Epithelial cell of esophagus (primary cell): ENCODE results near the gene MAD1L1.

Experiments
- DNase-seq: peaks from one replicate; pipeline ENCODE4 v3.0.0; 2010; ENCODE audit warnings: low read depth
- H3K4me3 ChIP-seq: 2 replicates; pipeline ENCODE4 v1.5.1; 2011; ENCODE audit warnings: mild to moderate bottlenecking, low read length, control low read depth
- TF ChIP-seq, protein P1 (sequence below): IDR thresholded peaks from 2 replicates; pipeline ENCODE4 v1.5.1; 2011; ENCODE audit warnings: low read depth, mild to moderate bottlenecking, low read length, control low read depth, inconsistent platforms; ENCODE audit not compliant: insufficient read depth; ENCODE audit errors: missing control alignments

Gene MAD1L1

GRCh38 chr7:2006921-2007381 lies 225.8 kb downstream of the MAD1L1 start:
- no peak for DNase-seq
- H3K4me3 ChIP-seq: no peak overlapping the region
- TF ChIP-seq, protein P1, sequence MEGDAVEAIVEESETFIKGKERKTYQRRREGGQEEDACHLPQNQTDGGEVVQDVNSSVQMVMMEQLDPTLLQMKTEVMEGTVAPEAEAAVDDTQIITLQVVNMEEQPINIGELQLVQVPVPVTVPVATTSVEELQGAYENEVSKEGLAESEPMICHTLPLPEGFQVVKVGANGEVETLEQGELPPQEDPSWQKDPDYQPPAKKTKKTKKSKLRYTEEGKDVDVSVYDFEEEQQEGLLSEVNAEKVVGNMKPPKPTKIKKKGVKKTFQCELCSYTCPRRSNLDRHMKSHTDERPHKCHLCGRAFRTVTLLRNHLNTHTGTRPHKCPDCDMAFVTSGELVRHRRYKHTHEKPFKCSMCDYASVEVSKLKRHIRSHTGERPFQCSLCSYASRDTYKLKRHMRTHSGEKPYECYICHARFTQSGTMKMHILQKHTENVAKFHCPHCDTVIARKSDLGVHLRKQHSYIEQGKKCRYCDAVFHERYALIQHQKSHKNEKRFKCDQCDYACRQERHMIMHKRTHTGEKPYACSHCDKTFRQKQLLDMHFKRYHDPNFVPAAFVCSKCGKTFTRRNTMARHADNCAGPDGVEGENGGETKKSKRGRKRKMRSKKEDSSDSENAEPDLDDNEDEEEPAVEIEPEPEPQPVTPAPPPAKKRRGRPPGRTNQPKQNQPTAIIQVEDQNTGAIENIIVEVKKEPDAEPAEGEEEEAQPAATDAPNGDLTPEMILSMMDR: no peak

- TF ChIP-seq, protein P1: no peak
- no peak for DNase-seq
- H3K4me3 ChIP-seq: no peak overlapping the region
Observed at GRCh38 chr7:2006231-2006771, 226.4 kb downstream of the MAD1L1 start.

DNA sequence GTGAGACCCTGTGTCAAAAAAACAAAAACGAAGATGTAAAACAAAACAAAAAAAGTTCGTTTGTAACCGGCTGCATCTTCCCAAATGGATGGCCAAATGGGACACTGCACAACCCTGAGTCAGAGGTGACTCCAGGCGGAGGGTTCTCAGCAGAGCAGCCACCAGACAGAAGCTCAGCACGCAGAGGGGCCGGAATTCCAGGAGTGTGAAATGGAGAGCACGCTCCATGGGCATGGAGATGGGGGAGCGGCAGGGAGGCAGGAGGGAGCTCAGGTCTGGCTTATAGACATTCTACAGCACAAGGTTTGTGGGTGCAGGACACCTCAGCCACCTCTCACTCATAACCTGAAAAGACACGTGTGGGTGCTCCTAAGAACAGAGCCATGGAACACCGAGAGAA lies 227.0 kb downstream of the MAD1L1 start:
- H3K4me3 ChIP-seq: no peak overlapping the region
- DNase-seq: no peak
- TF ChIP-seq, protein P1: no peak

DNA sequence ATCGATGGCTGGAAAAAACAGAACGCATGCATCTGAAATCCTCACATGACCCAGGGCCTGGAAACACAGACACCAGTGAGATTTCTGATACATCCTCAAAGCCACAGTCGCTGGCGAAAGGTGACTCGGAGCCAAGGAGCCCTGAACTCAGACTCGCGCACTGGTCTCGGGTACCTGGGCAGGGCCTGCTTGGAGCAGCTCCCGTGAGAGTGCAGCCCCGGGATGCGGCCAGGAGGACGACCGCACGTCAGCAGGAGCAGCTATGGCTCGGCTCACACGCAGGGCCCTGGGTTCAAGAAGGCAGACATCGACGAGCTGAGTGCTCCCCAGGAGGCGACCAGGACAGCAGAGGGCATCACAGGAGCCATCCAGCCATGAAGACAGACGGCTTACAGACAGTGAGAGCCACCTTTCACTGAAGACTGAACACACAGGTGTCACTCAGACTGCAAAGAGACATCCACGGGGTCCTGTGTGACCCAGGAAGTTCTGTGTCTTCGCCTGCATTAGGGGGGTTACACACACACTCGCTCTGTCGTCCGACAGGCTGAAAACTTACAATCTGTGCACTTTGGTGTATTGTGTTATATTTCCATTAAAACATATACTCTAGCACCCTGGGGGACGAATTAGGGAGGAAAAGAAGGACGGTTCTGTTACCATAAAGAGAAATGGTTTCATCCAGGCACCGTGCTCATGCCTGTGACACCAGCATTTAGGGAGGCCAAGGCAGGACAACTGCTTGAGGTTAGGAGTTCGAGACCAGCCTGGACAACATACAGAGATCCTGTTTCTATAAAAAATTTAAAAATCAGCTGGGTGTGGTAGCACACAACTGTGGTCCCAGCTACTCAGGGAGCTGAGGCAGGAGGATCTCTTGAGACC lies 227.7 kb downstream of the MAD1L1 start:
- TF ChIP-seq, protein P1: no peak
- DNase-seq: no peak

GRCh38 chr7:2003931-2004812 lies 228.6 kb downstream of the MAD1L1 start:
- H3K4me3 ChIP-seq: no peak overlapping the region
- DNase-seq: no peak
- TF ChIP-seq, protein P1: no peak

More for the DNA sequence above, 227.7 kb downstream of the MAD1L1 start:
- no peak overlapping the region for H3K4me3 ChIP-seq

- TF ChIP-seq, protein P1: no peak
Observed at GRCh38 chr7:2003451-2003930, 229.3 kb downstream of the MAD1L1 start.

More at GRCh38 chr7:2003451-2003930, 229.3 kb downstream of the MAD1L1 start:
- H3K4me3 ChIP-seq: no peak overlapping the region
- no peak for DNase-seq
